ENCODE data around the gene ARPC1A.

The ARPC1A gene

DNA sequence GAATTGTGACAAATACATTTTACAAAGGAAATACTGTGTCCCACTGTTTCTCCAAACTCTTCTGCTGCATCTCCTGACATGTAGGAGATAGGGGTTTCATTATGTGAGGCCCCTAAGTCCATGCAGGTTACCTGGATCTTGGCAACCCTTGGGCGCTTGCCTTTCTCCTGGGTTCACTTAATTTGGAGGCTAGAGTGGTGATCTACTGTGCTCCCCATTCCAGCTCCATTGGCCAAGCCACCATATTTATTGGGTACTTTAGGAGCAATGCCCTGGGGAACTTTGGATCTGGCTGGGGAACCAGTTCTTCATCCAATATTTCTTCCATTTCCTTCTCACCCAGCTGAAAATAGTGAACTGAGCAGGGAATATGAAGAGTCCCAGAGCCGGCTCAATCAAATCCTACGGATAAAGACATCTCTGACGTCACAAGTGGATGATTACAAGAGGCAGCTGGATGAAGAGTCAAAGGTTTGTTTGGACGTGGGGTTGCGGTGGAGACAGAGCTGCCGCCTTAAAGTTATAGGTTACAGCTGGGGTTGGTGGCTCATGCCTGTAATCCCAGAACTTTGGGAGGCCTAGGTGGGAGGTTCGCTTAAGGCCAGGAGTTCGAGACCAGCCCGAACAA is 34.6 kb upstream of the ARPC1A start:
- no peak for DNase-seq (ENCODE audit: extremely low read depth, insufficient read length)
- H3K27me3 ChIP-seq (replicated peaks; ENCODE audit: control insufficient read depth, insufficient read depth, low read length): no peaks in the 10 kb centered on the region
- no peaks in the 10 kb centered on the region for H3K36me3 ChIP-seq (ENCODE audit: control insufficient read depth, insufficient read depth, low read length)
- H3K4me3 ChIP-seq (replicated peaks; ENCODE audit: low read depth, low read length): no peak overlapping the region
- TF ChIP-seq, protein P1, sequence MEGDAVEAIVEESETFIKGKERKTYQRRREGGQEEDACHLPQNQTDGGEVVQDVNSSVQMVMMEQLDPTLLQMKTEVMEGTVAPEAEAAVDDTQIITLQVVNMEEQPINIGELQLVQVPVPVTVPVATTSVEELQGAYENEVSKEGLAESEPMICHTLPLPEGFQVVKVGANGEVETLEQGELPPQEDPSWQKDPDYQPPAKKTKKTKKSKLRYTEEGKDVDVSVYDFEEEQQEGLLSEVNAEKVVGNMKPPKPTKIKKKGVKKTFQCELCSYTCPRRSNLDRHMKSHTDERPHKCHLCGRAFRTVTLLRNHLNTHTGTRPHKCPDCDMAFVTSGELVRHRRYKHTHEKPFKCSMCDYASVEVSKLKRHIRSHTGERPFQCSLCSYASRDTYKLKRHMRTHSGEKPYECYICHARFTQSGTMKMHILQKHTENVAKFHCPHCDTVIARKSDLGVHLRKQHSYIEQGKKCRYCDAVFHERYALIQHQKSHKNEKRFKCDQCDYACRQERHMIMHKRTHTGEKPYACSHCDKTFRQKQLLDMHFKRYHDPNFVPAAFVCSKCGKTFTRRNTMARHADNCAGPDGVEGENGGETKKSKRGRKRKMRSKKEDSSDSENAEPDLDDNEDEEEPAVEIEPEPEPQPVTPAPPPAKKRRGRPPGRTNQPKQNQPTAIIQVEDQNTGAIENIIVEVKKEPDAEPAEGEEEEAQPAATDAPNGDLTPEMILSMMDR (IDR thresholded peaks at IDR 0.05; ENCODE audit: insufficient read depth, low read length, poor library complexity, severe bottlenecking): no peak

DNA sequence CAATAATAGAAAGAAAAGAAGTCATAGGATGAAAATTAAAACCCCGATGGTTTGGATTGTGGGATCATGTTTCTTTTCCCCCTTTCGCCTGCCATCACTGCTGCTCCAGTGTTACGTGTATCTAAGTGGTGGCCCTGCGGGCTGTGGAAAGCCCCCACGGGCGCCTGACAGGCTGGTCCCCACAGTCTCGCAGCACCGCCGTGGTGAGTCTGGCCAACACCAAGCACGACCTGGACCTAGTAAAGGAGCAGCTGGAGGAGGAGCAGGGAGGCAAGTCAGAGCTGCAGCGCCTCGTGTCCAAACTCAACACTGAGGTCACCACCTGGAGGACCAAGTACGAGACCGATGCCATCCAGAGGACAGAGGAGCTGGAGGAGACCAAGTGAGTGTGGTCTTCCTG is 33.6 kb upstream of the ARPC1A start:
- no peaks in the 10 kb centered on the region for H3K36me3 ChIP-seq (ENCODE audit: control insufficient read depth, insufficient read depth, low read length)
- TF ChIP-seq, protein P1 (IDR thresholded peaks at IDR 0.05; ENCODE audit: insufficient read depth, low read length, poor library complexity, severe bottlenecking): no peak
- H3K4me3 ChIP-seq (replicated peaks; ENCODE audit: low read depth, low read length): no peak overlapping the region
- no peaks in the 10 kb centered on the region for H3K27me3 ChIP-seq (replicated peaks; ENCODE audit: control insufficient read depth, insufficient read depth, low read length)
- DNase-seq (ENCODE audit: extremely low read depth, insufficient read length): no peak

DNA sequence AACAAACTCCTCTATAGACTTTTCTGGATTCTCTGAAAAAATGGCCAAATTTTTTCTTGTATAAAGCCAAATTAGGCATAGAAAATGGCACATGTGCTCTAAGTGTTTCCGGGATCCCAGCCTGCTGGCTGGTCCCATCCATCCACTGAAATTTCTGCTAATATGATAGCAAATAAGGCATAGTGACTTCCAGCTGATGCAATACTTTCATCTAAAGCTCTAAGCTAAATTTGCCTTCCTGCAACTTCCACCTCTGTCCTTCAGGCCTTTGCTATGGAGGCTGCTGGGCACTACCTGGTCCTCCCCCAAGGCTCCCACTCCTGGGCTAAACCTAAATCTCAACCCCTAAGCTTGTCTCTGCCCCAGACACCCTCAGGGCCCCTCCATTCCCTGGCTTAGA is 32.5 kb upstream of the ARPC1A start:
- TF ChIP-seq, protein P1 (IDR thresholded peaks at IDR 0.05; ENCODE audit: insufficient read depth, low read length, poor library complexity, severe bottlenecking): no peak
- no peak for DNase-seq (ENCODE audit: extremely low read depth, insufficient read length)
- no peak overlapping the region for H3K4me3 ChIP-seq (replicated peaks; ENCODE audit: low read depth, low read length)
- H3K27me3 ChIP-seq (replicated peaks; ENCODE audit: control insufficient read depth, insufficient read depth, low read length): no peaks in the 10 kb centered on the region
- H3K36me3 ChIP-seq (ENCODE audit: control insufficient read depth, insufficient read depth, low read length): no peaks in the 10 kb centered on the region

DNA sequence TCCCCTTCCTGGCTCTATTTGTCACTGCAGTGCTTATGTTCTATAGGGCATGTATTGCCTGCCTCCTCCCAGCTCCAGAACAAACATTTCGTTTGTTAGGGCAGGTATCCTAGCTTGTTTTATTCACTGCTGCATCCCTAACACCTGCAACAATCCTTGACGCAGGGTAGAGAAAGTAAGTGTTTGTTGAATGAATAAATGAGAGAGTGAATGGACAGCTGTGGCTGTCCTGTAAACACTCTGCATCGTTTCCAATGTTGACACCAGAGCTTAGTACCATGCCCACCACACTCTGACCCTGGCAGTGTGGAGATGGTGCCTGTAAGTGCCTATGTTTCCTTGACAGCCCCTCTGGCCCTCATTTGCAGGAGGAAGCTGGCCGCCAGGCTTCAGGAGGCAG is 32.0 kb upstream of the ARPC1A start:
- TF ChIP-seq, protein P1 (IDR thresholded peaks at IDR 0.05; ENCODE audit: insufficient read depth, low read length, poor library complexity, severe bottlenecking): no peak
- no peaks in the 10 kb centered on the region for H3K27me3 ChIP-seq (replicated peaks; ENCODE audit: control insufficient read depth, insufficient read depth, low read length)
- no peak for DNase-seq (ENCODE audit: extremely low read depth, insufficient read length)

DNA sequence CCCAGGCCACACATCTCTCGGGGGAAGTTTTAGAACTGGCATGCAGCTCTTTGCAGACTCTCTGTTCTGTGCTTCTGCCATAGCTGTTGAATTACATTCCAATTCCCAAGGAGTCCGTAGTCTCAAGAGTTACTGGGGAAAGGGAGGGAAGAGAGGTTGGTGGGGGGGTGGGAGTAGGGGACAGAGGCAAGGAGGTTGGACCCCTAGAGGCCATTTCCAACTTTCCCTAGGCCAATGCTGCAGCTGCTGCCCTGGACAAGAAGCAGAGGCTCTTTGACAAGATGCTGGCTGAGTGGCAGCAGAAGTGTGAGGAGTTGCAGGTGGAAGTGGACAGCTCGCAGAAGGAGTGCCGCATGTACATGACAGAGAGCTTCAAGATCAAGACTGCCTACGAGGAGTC is 29.2 kb upstream of the ARPC1A start:
- Histone ChIP-seq H3K27me3 (replicated peaks; ENCODE audit: control insufficient read depth, insufficient read depth, low read length) (no peaks in the 10 kb centered on the region), H3K36me3 (ENCODE audit: control insufficient read depth, insufficient read depth, low read length) (no peaks in the 10 kb centered on the region), H3K4me3 (replicated peaks; ENCODE audit: low read depth, low read length) (no peak overlapping the region)
- no peak for DNase-seq (ENCODE audit: extremely low read depth, insufficient read length)
- TF ChIP-seq, protein P1 (IDR thresholded peaks at IDR 0.05; ENCODE audit: insufficient read depth, low read length, poor library complexity, severe bottlenecking): no peak

More for the DNA sequence above, 32.0 kb upstream of the ARPC1A start:
- H3K4me3 ChIP-seq (replicated peaks; ENCODE audit: low read depth, low read length): no peak overlapping the region
- no peaks in the 10 kb centered on the region for H3K36me3 ChIP-seq (ENCODE audit: control insufficient read depth, insufficient read depth, low read length)

DNA sequence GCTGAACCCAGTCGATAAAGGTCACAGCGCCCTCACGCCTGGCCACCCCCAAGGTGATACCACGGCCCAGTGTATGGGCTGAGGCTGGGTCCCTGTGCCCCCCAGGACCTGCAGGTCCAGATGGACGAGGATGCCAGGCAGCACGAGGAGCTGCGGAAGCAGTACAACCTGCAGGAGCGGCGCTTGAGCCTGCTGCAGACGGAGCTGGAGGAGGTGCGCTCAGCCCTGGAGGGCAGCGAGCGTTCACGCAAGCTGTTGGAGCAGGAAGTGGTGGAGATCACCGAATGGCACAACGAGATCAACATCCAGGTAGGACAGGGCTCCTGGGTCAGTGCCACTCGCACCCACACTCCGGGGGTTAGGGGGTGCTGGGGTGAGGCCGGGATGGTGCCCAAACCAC is 24.2 kb upstream of the ARPC1A start:
- H3K36me3 ChIP-seq (ENCODE audit: control insufficient read depth, insufficient read depth, low read length): no peaks in the 10 kb centered on the region
- DNase-seq (ENCODE audit: extremely low read depth, insufficient read length): no peak
- H3K4me3 ChIP-seq (replicated peaks; ENCODE audit: low read depth, low read length): no peak overlapping the region
- H3K27me3 ChIP-seq (replicated peaks; ENCODE audit: control insufficient read depth, insufficient read depth, low read length): no peaks in the 10 kb centered on the region
- TF ChIP-seq, protein P1 (IDR thresholded peaks at IDR 0.05; ENCODE audit: insufficient read depth, low read length, poor library complexity, severe bottlenecking): no peak
